GM12801 (cell line): ENCODE results near the gene NPPA.

Source experiments
- TF ChIP-seq, protein P1 (sequence below): IDR thresholded peaks from one replicate; pipeline ENCODE4 v1.5.1; 2011; ENCODE audit warnings: control low read depth; ENCODE audit not compliant: insufficient read length; ENCODE audit errors: extremely low read depth

NPPA gene

DNA sequence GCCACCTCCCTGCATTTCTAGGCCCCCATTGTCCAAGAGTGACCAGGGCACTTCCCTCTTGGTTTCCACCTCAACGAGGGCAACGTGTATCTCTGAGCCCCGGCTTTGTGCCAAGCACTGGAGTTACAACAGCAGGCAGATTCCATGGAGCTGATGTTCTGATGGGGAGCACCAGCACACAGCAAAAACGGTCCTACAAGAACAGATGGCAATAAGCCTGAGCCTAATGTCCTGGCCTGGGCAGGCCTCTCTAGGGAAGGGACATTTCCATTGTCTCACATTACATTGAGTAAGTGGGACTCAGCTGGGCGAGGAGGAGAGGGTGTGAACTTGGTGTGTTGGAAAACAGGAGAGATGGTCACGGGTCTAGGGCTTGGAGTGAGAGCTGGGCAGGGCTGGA is 38.3 kb upstream of the NPPA start:
- TF ChIP-seq, protein P1, sequence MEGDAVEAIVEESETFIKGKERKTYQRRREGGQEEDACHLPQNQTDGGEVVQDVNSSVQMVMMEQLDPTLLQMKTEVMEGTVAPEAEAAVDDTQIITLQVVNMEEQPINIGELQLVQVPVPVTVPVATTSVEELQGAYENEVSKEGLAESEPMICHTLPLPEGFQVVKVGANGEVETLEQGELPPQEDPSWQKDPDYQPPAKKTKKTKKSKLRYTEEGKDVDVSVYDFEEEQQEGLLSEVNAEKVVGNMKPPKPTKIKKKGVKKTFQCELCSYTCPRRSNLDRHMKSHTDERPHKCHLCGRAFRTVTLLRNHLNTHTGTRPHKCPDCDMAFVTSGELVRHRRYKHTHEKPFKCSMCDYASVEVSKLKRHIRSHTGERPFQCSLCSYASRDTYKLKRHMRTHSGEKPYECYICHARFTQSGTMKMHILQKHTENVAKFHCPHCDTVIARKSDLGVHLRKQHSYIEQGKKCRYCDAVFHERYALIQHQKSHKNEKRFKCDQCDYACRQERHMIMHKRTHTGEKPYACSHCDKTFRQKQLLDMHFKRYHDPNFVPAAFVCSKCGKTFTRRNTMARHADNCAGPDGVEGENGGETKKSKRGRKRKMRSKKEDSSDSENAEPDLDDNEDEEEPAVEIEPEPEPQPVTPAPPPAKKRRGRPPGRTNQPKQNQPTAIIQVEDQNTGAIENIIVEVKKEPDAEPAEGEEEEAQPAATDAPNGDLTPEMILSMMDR, result no peak

DNA sequence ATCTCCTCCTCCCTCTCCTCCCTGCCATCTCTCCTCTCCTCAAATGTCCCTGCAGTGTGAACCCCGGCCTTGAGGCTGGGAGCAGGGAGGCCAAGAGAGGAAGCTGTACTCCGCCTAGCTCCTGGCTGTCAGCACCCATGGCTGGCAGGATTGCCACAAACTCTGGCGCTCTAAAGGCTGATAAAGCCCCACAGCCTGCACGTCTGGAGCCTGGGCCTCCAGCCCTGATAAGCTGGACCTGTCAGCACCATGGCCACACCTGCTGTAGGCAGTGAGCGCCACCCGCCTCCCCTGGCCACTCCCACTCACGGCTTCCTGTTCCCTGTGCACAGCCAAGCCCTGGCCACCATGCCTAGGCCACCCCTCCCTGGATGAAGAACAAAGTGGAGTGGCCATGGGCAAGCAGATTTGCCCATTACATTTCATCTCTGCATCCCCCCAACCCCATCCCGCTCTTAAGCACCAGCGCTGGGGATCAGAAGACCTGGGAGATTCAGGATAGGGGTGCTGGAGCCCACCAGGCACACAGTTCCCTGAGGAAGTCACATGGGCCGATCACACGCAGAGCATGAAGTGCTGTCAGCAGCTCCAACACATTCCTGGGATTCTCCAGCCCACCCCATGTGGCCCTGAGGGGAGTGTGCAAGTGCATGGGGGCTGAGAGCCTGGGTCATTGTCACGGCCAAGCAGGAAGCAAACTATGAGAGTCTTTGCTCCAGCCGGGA is 35.4 kb upstream of the NPPA start:
- TF ChIP-seq, protein P1, result no peak

DNA sequence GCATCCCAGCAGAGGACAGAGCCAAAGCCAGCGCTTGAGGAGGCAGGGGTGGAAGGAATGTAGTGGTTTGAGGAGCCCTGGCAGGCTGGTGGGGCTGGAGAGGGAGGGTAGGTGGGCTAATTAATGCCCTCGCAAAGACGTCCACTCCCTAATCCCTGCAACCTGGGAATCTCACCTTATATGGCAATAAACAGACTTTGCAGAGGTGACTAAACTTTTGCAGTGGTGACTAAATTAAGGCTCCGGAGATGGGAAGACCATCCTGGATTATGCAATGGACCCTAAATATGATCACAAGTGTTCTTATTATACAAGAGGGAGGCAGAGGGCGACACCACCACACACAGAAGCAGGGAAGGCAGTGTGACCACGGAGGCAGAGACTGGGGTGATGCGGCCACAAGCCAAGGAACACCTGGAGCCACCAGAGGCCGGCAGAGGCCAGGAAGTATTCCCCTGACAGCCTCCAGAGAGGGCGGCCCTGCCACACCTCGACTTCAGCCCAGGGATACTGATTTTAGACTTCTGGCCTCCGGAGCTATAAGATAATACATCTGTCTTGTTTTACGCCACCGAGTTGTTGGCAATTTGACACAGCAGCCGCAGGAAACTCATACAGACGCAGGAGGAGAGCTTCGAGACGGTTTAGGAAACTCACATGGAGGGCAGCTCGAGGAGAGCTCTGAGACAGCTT is 34.3 kb upstream of the NPPA start:
- TF ChIP-seq, protein P1, result no peak

DNA sequence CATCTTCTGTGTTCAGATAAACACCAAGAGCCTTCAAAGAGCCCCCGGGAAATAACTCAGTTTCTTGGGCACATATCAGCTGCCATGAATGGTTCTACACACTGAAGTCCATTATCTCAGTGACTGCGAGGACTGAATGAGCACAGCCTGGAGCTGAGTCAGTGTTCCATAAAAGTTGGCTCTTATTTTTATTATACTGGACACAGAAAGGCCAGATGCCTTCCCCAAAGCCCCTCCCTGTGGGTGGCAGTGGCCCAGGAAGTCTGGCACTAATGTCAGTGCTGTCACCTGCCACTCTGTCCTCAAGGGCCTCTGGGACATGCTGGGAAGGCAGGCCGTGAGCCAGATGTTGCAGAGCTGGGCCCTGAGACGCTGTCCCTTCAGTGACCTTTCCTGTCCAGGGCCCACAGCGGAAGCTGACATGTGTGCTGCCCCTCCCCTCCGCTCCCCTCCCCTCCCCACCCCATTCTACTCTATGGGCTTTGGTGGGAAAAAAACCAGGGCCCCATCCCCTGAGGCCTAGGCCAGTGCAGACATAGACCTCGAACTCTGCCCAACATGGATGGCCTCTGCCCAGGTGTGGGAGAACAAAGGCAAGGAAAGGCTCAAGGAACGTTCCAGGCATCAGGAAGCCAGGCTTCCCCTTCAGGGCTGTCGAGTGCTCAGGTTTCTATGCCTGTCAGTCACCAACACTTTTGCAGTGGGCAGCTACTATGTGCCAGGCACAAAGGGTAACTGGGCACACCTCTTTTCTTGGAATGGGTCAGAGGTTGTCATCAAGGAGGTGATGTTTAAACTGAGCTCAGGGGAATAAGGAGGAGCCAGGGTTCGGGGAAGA is 33.5 kb upstream of the NPPA start:
- TF ChIP-seq, protein P1, result no peak

DNA sequence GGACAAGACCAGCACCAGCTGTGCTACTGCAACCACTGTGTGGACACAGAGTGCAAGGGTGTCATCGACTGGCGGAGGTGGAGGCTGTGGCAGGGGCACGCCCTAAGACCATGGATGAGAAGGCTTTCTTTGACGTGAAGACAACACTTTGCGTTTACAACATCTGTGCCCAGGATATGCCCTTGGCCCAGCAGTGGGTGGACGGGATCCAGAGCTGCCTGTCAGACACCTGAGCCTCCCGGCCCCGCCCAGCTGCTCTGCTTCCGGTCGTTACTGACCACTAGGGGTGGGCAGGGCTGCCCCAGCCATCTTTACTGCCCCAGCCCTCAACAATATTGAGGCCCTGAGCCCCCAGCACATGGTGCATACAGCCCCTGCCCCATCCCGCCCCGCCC is 32.6 kb upstream of the NPPA start:
- TF ChIP-seq, protein P1, result no peak

DNA sequence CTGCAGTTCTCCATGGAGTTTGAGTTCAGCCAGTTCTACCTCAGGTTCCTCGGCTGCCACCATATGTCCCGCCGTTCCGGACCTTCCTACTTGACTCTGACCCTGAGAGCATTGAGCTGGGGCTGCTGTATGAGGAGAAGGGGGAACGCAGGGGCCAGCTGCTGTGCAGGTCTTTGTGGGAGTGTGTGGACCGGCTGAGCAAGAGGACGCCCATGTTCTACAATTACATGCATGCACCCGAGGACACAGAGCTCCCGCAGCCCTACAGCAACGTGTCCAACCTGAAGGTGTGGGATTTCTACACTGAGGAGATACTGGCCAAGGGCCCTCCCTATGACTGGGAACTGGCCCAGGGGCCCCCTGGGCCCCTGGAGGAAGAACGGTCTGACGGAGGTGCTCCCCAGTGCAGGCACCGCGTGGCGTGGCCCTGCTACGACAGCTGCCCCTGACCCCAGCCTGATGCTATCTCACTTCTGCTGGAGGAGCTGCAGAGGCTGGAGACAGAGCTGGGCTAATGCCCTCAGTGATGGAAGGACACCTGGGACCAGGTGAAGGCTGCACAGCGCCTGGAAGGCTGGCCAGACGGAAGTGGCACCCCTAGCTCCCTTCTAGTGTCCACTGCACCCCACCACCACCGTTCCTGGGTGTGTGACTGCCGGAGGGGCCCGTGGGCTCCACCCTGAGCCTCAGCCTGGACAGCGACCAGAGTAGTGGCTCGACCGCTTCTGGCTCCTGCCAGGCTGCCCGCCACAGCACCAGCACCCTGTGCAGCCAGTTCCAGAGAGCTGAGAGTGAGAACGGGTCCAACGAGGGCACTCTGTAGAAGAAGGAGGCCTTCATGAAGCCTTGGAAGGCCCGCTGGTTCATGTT is 32.0 kb upstream of the NPPA start:
- TF ChIP-seq, protein P1, result no peak
